HG03045 (cell line): ENCODE data around the gene INPP5J.
"Not testable (repeated sequence)": the region's sequence is repeated elsewhere in the genome, so short reads cannot be mapped to it uniquely, and the experiment has no call there.

Experiments used
- ATAC-seq: cut with Tn5 transposase; IDR thresholded peaks from one replicate; pipeline ENCODE4 v1.9.1; 2021; ENCODE audit warnings: mild to moderate bottlenecking, moderate library complexity; ENCODE audit not compliant: unreplicated experiment

Gene INPP5J

GRCh38 chr22:31086703-31087330, 35.9 kb upstream of the INPP5J start:
- no peak for ATAC-seq

GRCh38 chr22:31087744-31088215, 35.0 kb upstream of the INPP5J start:
- ATAC-seq = no peak

GRCh38 chr22:31088233-31088986, 34.4 kb upstream of the INPP5J start:
- no peak for ATAC-seq

- ATAC-seq = no peak
These were observed 33.3 kb upstream of the INPP5J start for GRCh38 chr22:31089160-31090100.

- ATAC-seq = no peak
These were observed 32.3 kb upstream of the INPP5J start for GRCh38 chr22:31090217-31091085.

- no peak for ATAC-seq
These were observed 31.4 kb upstream of the INPP5J start for GRCh38 chr22:31091106-31091975.

- ATAC-seq = no peak
These were observed 30.6 kb upstream of the INPP5J start for GRCh38 chr22:31092161-31092560.

- ATAC-seq = no peak
These were observed 29.5 kb upstream of the INPP5J start for GRCh38 chr22:31093086-31093850.

GRCh38 chr22:31094021-31094551, 28.7 kb upstream of the INPP5J start:
- no peak for ATAC-seq

- no peak for ATAC-seq
These were observed 28.0 kb upstream of the INPP5J start for GRCh38 chr22:31094741-31095140.

- ATAC-seq = no peak
These were observed 27.0 kb upstream of the INPP5J start for GRCh38 chr22:31095637-31096249.

GRCh38 chr22:31096657-31097279, 26.0 kb upstream of the INPP5J start:
- ATAC-seq = no peak

- not testable (repeated sequence) for ATAC-seq
These were observed 25.2 kb upstream of the INPP5J start for GRCh38 chr22:31097539-31097938.

- ATAC-seq = no peak
These were observed 24.7 kb upstream of the INPP5J start for GRCh38 chr22:31097941-31098631.

- no peak for ATAC-seq
These were observed 24.1 kb upstream of the INPP5J start for GRCh38 chr22:31098632-31099110.

- ATAC-seq = no peak
These were observed 23.4 kb upstream of the INPP5J start for GRCh38 chr22:31099386-31099785.
